HG02943 (cell line): ENCODE results near the gene GRIP2.

Experiments used
- ATAC-seq: cut with Tn5 transposase; IDR thresholded peaks from one replicate; pipeline ENCODE4 v1.9.1; 2021; ENCODE audit warnings: mild to moderate bottlenecking, low read depth, moderate library complexity; ENCODE audit not compliant: unreplicated experiment

Gene GRIP2

GRCh38 chr3:14539742-14540491, at the start of gene GRIP2:
TSS of gene GRIP2 (minus strand) at chr3:14540342. CDS start at chr3:14540308, 34 bp downstream.
- no peak for ATAC-seq

- no peak for ATAC-seq
These were observed 48.4 kb upstream of the GRIP2 start for GRCh38 chr3:14588425-14589112.

- ATAC-seq, result no peak
These were observed 47.7 kb upstream of the GRIP2 start for GRCh38 chr3:14587740-14588360.

GRCh38 chr3:14586611-14587010, 46.5 kb upstream of the GRIP2 start:
- no peak for ATAC-seq

- ATAC-seq, result no peak
These were observed 43.5 kb upstream of the GRIP2 start for GRCh38 chr3:14583548-14584091.

GRCh38 chr3:14582045-14582410, 41.9 kb upstream of the GRIP2 start:
- no peak for ATAC-seq

- no peak for ATAC-seq
These were observed 41.3 kb upstream of the GRIP2 start for GRCh38 chr3:14581334-14582044.

- ATAC-seq, result no peak
These were observed 37.8 kb upstream of the GRIP2 start for GRCh38 chr3:14577897-14578296.

- no peak for ATAC-seq
These were observed 36.0 kb upstream of the GRIP2 start for GRCh38 chr3:14576163-14576562.

GRCh38 chr3:14574183-14574582, 34.0 kb upstream of the GRIP2 start:
- no peak for ATAC-seq

- no peak for ATAC-seq
These were observed 33.6 kb upstream of the GRIP2 start for GRCh38 chr3:14573706-14574105.

- ATAC-seq, result no peak
These were observed 30.7 kb upstream of the GRIP2 start for GRCh38 chr3:14570864-14571263.

GRCh38 chr3:14570089-14570488, 29.9 kb upstream of the GRIP2 start:
- no peak for ATAC-seq

GRCh38 chr3:14569474-14570000, 29.4 kb upstream of the GRIP2 start:
- ATAC-seq, result no peak

GRCh38 chr3:14568269-14568668, 28.1 kb upstream of the GRIP2 start:
- ATAC-seq, result no peak

GRCh38 chr3:14566812-14567211, 26.7 kb upstream of the GRIP2 start:
- no peak for ATAC-seq

GRCh38 chr3:14565868-14566588, 25.9 kb upstream of the GRIP2 start:
- no peak for ATAC-seq

- no peak for ATAC-seq
These were observed 24.6 kb upstream of the GRIP2 start for GRCh38 chr3:14564741-14565140.

GRCh38 chr3:14563946-14564539, 23.9 kb upstream of the GRIP2 start:
- ATAC-seq, result no peak
